HUDEP-2 (cell line): ENCODE results near the gene ATP2B2.
A peak's percentile ranks its signal among the peaks of the same experiment; 100 is the strongest.

Experiments used
- DNase-seq, 76 experiments: peaks; one replicate each; lab custom pipeline; 2025; ENCODE audit not compliant: unreplicated experiment in 76 of 76; lab: John Stamatoyannopoulos, UW

ATP2B2 gene

GRCh38 chr3:10496121-10496863, 9.1 kb downstream of the ATP2B2 start:
- DNase-seq, result no peak

DNA sequence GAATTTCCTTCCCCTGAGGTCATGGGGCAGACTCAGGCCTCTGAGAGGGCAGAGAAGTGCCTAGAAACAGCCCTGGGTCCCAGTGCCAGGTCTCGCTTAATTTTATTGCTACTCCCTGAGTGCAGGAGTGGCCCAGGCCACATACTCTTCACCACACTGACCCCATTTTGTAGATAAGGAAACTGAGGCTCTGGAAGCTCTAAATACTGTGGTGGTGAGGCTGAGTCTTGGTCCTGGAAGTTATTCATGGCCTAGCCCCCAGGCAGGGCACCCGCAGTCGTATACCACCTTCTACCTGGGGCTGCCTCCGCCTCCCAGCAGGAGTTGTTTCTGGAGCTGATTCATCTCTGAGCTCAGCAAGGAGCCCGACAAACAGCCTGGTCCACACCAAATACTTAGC, 9.8 kb downstream of the ATP2B2 start:
- DNase-seq, result no peak

- peak in 1 of 76 experiments; percentile 14 for DNase-seq
Measured at GRCh38 chr3:10495003-10495402, 10.4 kb downstream of the ATP2B2 start.

DNA sequence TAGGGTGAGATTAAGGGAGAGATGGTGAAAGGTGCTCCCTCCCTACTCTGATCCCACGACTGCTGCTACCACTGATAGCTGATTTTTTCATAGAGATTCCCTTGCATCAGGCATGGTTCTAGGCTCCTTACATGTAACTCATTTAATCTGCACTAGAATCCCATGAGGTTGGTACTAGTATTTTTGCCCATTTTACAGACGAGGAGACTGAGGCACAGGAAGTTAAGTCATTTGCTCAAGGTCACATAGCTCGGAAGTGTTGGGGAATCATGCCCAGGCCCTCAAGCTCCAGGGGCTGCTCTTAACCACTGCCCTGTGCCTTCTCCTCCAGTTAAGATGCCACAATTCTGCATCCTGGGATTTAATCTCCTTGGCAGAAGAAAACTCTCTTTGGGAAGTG, 11.2 kb downstream of the ATP2B2 start:
- no peak for DNase-seq

GRCh38 chr3:10493202-10493589, 12.2 kb downstream of the ATP2B2 start:
- no peak for DNase-seq

DNA sequence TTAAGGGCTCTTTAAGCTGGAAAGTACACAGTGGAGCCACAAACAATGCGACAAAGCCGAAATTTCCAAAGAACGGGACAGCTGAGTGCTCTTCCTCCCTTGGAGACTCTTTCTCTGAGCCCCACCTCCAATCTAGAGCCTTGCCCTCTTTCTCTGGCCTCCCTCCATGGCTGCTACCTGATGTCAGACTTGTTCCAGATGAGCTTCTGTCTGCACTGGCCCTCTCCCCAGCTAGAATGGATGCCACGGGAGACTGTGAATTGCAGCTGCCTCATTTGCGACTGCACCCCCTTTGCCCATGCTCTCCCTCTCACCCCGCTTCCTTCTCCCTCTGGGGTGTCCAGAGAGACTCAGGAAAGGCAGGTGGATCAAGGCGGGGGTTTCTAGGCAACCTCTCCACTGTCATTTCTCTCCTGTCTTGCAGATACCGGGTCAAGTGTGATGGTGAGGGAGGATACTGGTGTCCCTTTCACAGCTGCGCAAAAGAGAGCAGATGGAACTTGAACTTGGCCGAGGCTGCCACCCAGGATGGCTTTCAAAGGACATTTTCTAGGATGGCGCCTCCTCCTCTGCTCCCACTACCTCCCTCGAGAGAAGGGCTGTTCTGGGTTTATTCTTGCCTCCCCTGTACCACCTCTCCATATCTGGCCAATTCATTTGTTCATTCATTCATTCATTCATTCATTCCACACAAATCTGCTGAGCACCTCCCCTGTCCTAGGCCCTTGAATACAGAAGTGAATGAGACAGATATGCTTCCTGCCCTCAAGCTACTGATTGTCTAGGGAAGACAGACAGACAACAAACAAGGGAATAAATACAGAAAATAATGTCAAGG, 12.8 kb downstream of the ATP2B2 start:
- no peak for DNase-seq

GRCh38 chr3:10489746-10490483, 15.5 kb downstream of the ATP2B2 start:
- DNase-seq, result no peak

DNA sequence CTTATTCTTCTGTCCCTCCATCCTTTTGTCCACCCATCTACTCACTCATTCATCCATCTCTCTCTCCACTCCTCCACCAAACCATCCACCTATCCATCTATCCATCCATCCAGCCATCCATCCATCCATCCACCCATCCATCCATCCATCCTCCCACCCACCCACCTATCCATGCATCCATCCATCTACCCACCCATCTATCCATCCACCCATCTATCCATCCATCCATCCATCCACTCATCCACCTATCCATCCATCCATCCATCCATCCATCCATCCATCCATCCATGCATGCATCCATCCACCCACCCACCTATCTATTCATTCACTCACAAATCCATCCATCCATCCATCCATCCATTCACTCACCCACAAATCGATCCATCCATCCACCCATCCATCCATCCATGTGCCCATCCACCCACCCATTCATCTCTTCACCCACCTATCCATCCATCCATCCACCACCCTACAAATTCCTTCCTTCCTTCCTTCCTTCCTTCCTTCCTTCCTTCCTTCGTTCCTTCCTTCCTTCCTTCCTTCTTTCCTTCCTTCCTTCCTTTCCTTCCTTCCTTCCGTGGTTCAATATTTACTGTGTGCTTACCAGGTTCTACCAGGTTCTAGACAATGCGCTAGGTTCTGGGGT, 17.3 kb downstream of the ATP2B2 start:
- no peak for DNase-seq

- DNase-seq, result no peak
Measured at GRCh38 chr3:10485806-10486205, 19.6 kb downstream of the ATP2B2 start.

- DNase-seq, result no peak
Measured at GRCh38 chr3:10485380-10485779, 20.0 kb downstream of the ATP2B2 start.

GRCh38 chr3:10484709-10485108, 20.7 kb downstream of the ATP2B2 start:
- no peak for DNase-seq

GRCh38 chr3:10483686-10484345, 21.6 kb downstream of the ATP2B2 start:
- DNase-seq, result no peak

- no peak for DNase-seq
Measured at GRCh38 chr3:10483364-10483675, 22.1 kb downstream of the ATP2B2 start.

- no peak for DNase-seq
Measured at GRCh38 chr3:10482631-10483363, 22.6 kb downstream of the ATP2B2 start.

DNA sequence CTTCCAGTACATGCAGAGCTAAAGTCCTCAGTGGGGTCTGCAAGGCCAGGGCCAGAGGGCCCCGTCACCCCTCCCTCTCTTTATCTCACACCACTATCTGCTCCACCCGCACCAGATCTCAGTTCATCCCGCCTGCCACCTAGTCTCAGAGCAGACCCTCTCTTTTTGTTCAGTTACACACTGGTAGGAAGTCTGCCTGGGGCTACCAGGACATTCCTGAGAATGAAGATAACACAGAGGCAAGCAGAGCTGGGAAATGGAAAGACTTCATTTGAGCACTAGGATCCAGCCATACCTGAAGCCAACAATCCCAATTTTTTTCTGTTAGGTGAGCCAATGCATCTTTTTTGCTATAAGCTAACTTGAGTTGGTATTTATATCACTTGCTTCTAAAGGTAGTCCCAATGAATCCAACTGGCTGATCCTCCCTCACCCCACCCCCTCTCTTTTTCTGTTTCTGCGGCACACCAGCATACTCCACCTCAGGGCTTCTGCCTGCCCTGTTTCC, 24.5 kb downstream of the ATP2B2 start:
- DNase-seq, result no peak

- DNase-seq, result no peak
Measured at GRCh38 chr3:10479311-10479710, 26.1 kb downstream of the ATP2B2 start.

- no peak for DNase-seq
Measured at GRCh38 chr3:10475983-10476382, 29.4 kb downstream of the ATP2B2 start.

- no peak for DNase-seq
Measured at GRCh38 chr3:10474847-10475246, 30.5 kb downstream of the ATP2B2 start.

DNA sequence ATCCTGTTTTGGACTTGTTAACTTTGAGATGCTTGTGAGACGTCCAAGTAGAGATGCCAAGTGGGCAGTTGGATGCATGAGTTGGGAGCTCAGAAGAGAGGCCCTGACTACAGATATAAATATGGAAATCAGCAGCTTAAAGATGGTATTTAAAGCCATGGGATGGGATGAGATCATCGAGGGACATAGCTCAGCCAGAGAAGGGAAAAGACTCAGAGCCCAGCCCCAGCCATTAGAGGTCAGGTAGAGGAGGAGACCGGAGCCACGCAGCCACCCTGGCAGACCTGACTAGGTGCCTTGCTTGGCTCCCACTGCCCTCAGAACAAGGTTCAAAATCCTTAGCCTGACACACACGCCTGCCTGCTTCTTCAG, 31.1 kb downstream of the ATP2B2 start:
- DNase-seq, result no peak
